SK-N-SH (cell line): ENCODE data around the gene PNP. TPM values are rescaled to one million over a fixed set of nuclear protein-coding genes. Genes with fewer than 3 reads are reported as not detected.

ENCODE experiments used
- CTCF ChIA-PET: fragments of 300-600, 350-600 bp; formaldehyde crosslinking; extraction: SDS; loops from one replicate; lab custom pipeline; 2021; lab: Yijun Ruan, JAX
- POLR2A ChIA-PET: fragments of 350-600 bp; sonication (Branson Sonifier 250); formaldehyde crosslinking; extraction: SDS; loops from one replicate; lab custom pipeline; 2020; ENCODE audit warnings: antibody characterized with exemption, inconsistent platforms; lab: Yijun Ruan, JAX
- DNase-seq: peaks from one replicate; pipeline ENCODE4 v3.0.0; 2012
- H2AFZ ChIP-seq: fragments of 200-600 bp; sonication (generic); 2 replicates; pipeline ENCODE4 v1.8.1; 2016; ENCODE audit warnings: antibody characterized with exemption, mild to moderate bottlenecking, low read depth
- H3F3A ChIP-seq: fragments of 200-600 bp; sonication (generic); replicated peaks from 2 replicates; pipeline ENCODE3; 2016; ENCODE audit warnings: antibody characterized with exemption, mild to moderate bottlenecking; ENCODE audit not compliant: insufficient read depth
- H3K27ac ChIP-seq, 2 experiments: fragments of 200-500 bp in 1 of 2; fragments of 200-600 bp in 1 of 2; sonication (Bioruptor generic) in 1 of 2; sonication (generic), shearing (Covaris generic) in 1 of 2; 2 replicates each; pipeline versions ENCODE4 v1.5.1 to v1.6.1; 2014 to 2016; ENCODE audit warnings: low read depth in 2 of 2, inconsistent platforms in 1 of 2, low read length in 1 of 2, mild to moderate bottlenecking in 1 of 2, mixed read lengths in 1 of 2
- H3K27me3 ChIP-seq: fragments of 200-600 bp; sonication (generic), shearing (Covaris generic); 2 replicates; pipeline ENCODE4 v1.6.1; 2016; ENCODE audit warnings: mixed run types; ENCODE audit not compliant: insufficient read depth
- H3K36me3 ChIP-seq, 2 experiments: fragments of 200-500 bp in 1 of 2; fragments of 200-600 bp in 1 of 2; sonication (Bioruptor generic) in 1 of 2; sonication (generic) in 1 of 2; replicated peaks in 1 of 2; 2 replicates each; pipeline versions ENCODE3 to v1.5.1; 2014 to 2016; ENCODE audit warnings: low read length in 1 of 2, mild to moderate bottlenecking in 1 of 2; ENCODE audit not compliant: insufficient read depth in 2 of 2, control insufficient read depth in 1 of 2
- H3K4me1 ChIP-seq, 2 experiments: fragments of 200-500 bp in 1 of 2; fragments of 200-600 bp in 1 of 2; sonication (Bioruptor generic) in 1 of 2; sonication (generic), shearing (Covaris generic) in 1 of 2; 2 replicates each; pipeline versions ENCODE4 v1.5.1 to v1.6.1; 2014 to 2016; ENCODE audit warnings: low read depth in 1 of 2, low read length in 1 of 2, mixed run types in 1 of 2; ENCODE audit not compliant: insufficient read depth in 2 of 2, control insufficient read depth in 1 of 2
- H3K4me2 ChIP-seq: fragments of 200-600 bp; sonication (generic), shearing (Covaris generic); 2 replicates; pipeline ENCODE4 v1.6.1; 2017; ENCODE audit warnings: mixed run types
- H3K4me3 ChIP-seq, 2 experiments: fragments of 200-500 bp in 1 of 2; fragments of 200-600 bp in 1 of 2; sonication (Bioruptor generic) in 1 of 2; sonication (generic), shearing (Covaris generic) in 1 of 2; 2 replicates each; pipeline versions ENCODE4 v1.5.1 to v1.8.1; 2014 to 2016; ENCODE audit warnings: low read depth in 2 of 2, inconsistent platforms in 1 of 2, low read length in 1 of 2, mild to moderate bottlenecking in 1 of 2, mixed read lengths in 1 of 2, moderate library complexity in 1 of 2
- H3K79me2 ChIP-seq: fragments of 200-600 bp; sonication (generic); 2 replicates; pipeline ENCODE4 v1.8.1; 2017; ENCODE audit warnings: mild to moderate bottlenecking; ENCODE audit not compliant: insufficient read depth
- H3K9ac ChIP-seq: fragments of 200-600 bp; sonication (generic); 2 replicates; pipeline ENCODE4 v1.6.1; 2017; ENCODE audit warnings: mixed run types
- H3K9me2 ChIP-seq: fragments of 200-600 bp; sonication (generic); 2 replicates; pipeline ENCODE4 v1.6.1; 2017; ENCODE audit warnings: mixed run types
- H3K9me3 ChIP-seq: fragments of 200-600 bp; sonication (generic); 2 replicates; pipeline ENCODE4 v1.6.1; 2017; ENCODE audit warnings: mixed run types, mild to moderate bottlenecking, moderate library complexity
- H4K20me1 ChIP-seq: fragments of 200-600 bp; sonication (generic); 2 replicates; pipeline ENCODE4 v1.6.1; 2017; ENCODE audit warnings: mild to moderate bottlenecking, mixed run types; ENCODE audit not compliant: insufficient read depth
- CHD2 ChIP-seq: fragments of 150-350 bp; IDR thresholded peaks from 2 replicates; pipeline ENCODE4 v1.6.1; 2018; ENCODE audit warnings: low read length; ENCODE audit not compliant: partially characterized antibody
- ELF1 ChIP-seq: IDR thresholded peaks from 2 replicates; pipeline ENCODE4 v1.4.0; 2012
- EP300 ChIP-seq, 2 experiments: IDR thresholded peaks; 2 replicates each; pipeline versions ENCODE4 v1.4.0 to v1.6.1; 2012; ENCODE audit warnings: borderline replicate concordance in 1 of 2, low read depth in 1 of 2, low read length in 1 of 2
- FOSL2 ChIP-seq: IDR thresholded peaks from 2 replicates; pipeline ENCODE4 v1.4.0; 2012; ENCODE audit warnings: low read depth, mild to moderate bottlenecking, moderate library complexity, borderline replicate concordance
- FOXJ3 ChIP-seq: sonication (generic); formaldehyde crosslinking; IDR thresholded peaks from 2 replicates; pipeline ENCODE4 v1.5.1; 2020; ENCODE audit warnings: mild to moderate bottlenecking, missing genetic modification reagents
- FOXM1 ChIP-seq: IDR thresholded peaks from 2 replicates; pipeline ENCODE4 v1.4.0; 2012; ENCODE audit warnings: low read depth, mild to moderate bottlenecking
- GATA2 ChIP-seq: sonication (generic); formaldehyde crosslinking; IDR thresholded peaks from 2 replicates; pipeline ENCODE4 v1.5.0; 2020; ENCODE audit warnings: mild to moderate bottlenecking, missing genetic modification reagents
- JUND ChIP-seq: IDR thresholded peaks from 2 replicates; pipeline ENCODE4 v1.4.0; 2012
- MEF2A ChIP-seq: IDR thresholded peaks from 2 replicates; pipeline ENCODE4 v1.4.0; 2012; ENCODE audit warnings: low read depth, borderline replicate concordance
- MXI1 ChIP-seq: IDR thresholded peaks from 2 replicates; pipeline ENCODE4 v1.6.1; 2012; ENCODE audit warnings: mild to moderate bottlenecking, low read depth, low read length, improper control_type of control experiment
- NFIC ChIP-seq: IDR thresholded peaks from 2 replicates; pipeline ENCODE4 v1.4.0; 2012; ENCODE audit warnings: borderline replicate concordance
- PBX3 ChIP-seq: IDR thresholded peaks from 2 replicates; pipeline ENCODE4; 2012
- RAD21 ChIP-seq: IDR thresholded peaks from 2 replicates; pipeline ENCODE4 v1.6.1; 2012; ENCODE audit warnings: mild to moderate bottlenecking, low read length
- REST ChIP-seq: IDR thresholded peaks from 2 replicates; pipeline ENCODE4 v1.6.1; 2012; ENCODE audit warnings: mild to moderate bottlenecking, low read depth, low read length, moderate library complexity
- SIN3A ChIP-seq: IDR thresholded peaks from 2 replicates; pipeline ENCODE4 v1.6.1; 2012; ENCODE audit warnings: low read depth, mild to moderate bottlenecking, low read length, moderate library complexity, borderline replicate concordance
- SMC3 ChIP-seq: IDR thresholded peaks from 2 replicates; pipeline ENCODE4 v1.6.1; 2012; ENCODE audit warnings: low read depth, low read length, improper control_type of control experiment
- TAF1 ChIP-seq: IDR thresholded peaks from 2 replicates; pipeline ENCODE4 v1.6.1; 2012; ENCODE audit warnings: low read depth, mild to moderate bottlenecking, low read length, moderate library complexity, borderline replicate concordance
- TCF12 ChIP-seq: IDR thresholded peaks from 2 replicates; pipeline ENCODE4 v1.4.0; 2012
- USF2 ChIP-seq: fragments of 150-350 bp; IDR thresholded peaks from 2 replicates; pipeline ENCODE4 v1.6.1; 2017; ENCODE audit warnings: antibody characterized with exemption, low read length, low read depth, borderline replicate concordance
- WGBS: methylation state at CpG from one replicate; pipeline ENCODE4 v1.1.6; 2017; ENCODE audit warnings: low lambda C conversion rate; 5-methylcytosine and 5-hydroxymethylcytosine counted together
- polyA plus RNA-seq, 3 experiments: library from polyadenylated mRNA; depleted of rRNA; stranded (reverse); fragments of >200 nt; gene quantifications; 2 replicates each; pipeline ENCODE4 v1.2.3, GENCODE V29; 2012
- TF ChIP-seq, protein P1 (sequence below): fragments of 150-350 bp; IDR thresholded peaks from 2 replicates; pipeline ENCODE4 v1.6.1; 2016; ENCODE audit warnings: mild to moderate bottlenecking, low read depth, low read length
- TF ChIP-seq, protein P2 (sequence below): IDR thresholded peaks from 2 replicates; pipeline ENCODE4 v1.4.0; 2012; ENCODE audit warnings: low read depth

PNP gene
- polyA plus RNA-seq, 1 of the 3 experiments (the other 2 are of a cell fraction), result 29.8 TPM

- TF ChIP-seq REST, result no peak
- no peak for TF ChIP-seq TCF12
- no peak for TF ChIP-seq TAF1
- TF ChIP-seq MEF2A, result no peak
- no peak for TF ChIP-seq MXI1
Observed at GRCh38 chr14:20434701-20435581, 34.3 kb upstream of the PNP start (continued).

DNA sequence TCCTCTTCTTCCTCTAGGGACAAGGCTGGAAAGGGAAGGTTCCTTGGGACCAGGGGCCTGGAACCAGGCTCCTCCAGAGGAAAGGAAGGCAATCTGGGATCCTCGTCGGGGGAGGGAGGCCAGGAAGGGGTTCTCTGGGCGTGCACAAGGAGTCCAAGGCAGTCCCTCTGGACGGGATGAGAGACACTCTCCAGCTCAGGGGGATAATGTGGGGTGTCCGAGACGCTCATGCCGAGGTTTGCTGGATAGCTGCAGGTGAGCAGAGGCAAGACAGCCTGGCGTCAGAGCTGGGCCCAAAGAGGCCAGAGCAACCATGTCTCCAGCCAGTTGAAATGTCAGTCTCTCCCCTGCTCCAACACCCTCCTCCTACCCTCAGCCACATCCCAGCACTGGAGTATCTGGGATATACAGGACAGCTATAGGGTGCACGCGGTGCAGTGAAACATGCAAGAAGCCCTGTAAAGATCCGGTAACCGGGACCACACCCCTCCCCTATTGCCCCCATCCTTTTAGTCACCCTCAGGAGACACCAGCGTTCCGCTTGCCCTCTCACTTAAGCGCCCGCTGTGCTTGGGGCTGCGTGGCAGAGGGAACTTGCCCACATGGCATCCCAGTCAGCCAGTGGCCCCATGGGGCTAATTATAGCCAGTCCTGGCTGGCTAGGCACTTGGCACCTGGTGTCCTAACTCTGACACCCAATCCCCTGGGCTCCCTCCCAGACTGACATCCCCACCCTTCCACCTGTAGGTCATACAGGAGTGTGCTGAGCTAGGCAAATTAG is 33.4 kb upstream of the PNP start, which contains the start of gene KLHL33:
Gene KLHL33 (minus strand): TSS at position 585 of the 781 bp plus-strand sequence. CDS start 355 bp downstream, at position 230.
- H3K4me1 ChIP-seq, result no peaks in the 10 kb centered on the region
- ChIA-PET CTCF (interaction anchor here (0.7 to 1.8 kb wide), 2 partner anchors 20 to 177 kb away, joined by 3 to 8 read pairs; no protein-coding TSS in a partner anchor), POLR2A (no interaction called here)
- no peaks in the 10 kb centered on the region for H3K36me3 ChIP-seq
- no peaks in the 10 kb centered on the region for H4K20me1 ChIP-seq
- no peak within 1 kb of the TSS for H3K4me2 ChIP-seq
- H3K9me2 ChIP-seq, result no peaks in the 10 kb centered on the region
- no peaks in the 10 kb centered on the region for H3K79me2 ChIP-seq
- no peaks in the 10 kb centered on the region for H3F3A ChIP-seq
- 78% methylated on average over 13 of the region's 17 CpGs for WGBS
- H3K27ac ChIP-seq, result no peak within 1 kb of the TSS
- H2AFZ ChIP-seq, result no peak within 1 kb of the TSS
- H3K9me3 ChIP-seq, result no peaks in the 10 kb centered on the region
- no peaks in the 10 kb centered on the region; the same call in 1 of the 2 replicates for H3K27me3 ChIP-seq
- no peak within 1 kb of the TSS for H3K9ac ChIP-seq
- H3K4me3 ChIP-seq, result no peak within 1 kb of the TSS
- no peak for DNase-seq
- no peak for TF ChIP-seq EP300 (IDR thresholded peaks at IDR 0.05; ENCODE audit: borderline replicate concordance in 1 of 2, low read depth in 1 of 2, low read length in 1 of 2)
- no peak for TF ChIP-seq RAD21
- TF ChIP-seq USF2, result no peak
- no peak for TF ChIP-seq FOXM1
- no peak for TF ChIP-seq FOXJ3
- TF ChIP-seq FOSL2, result no peak
- no peak for TF ChIP-seq SIN3A
- TF ChIP-seq NFIC, result no peak
- no peak for TF ChIP-seq JUND
- TF ChIP-seq MEF2A, result no peak
- TF ChIP-seq, protein P1, sequence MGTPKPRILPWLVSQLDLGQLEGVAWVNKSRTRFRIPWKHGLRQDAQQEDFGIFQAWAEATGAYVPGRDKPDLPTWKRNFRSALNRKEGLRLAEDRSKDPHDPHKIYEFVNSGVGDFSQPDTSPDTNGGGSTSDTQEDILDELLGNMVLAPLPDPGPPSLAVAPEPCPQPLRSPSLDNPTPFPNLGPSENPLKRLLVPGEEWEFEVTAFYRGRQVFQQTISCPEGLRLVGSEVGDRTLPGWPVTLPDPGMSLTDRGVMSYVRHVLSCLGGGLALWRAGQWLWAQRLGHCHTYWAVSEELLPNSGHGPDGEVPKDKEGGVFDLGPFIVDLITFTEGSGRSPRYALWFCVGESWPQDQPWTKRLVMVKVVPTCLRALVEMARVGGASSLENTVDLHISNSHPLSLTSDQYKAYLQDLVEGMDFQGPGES, result no peak
- TF ChIP-seq, protein P2, sequence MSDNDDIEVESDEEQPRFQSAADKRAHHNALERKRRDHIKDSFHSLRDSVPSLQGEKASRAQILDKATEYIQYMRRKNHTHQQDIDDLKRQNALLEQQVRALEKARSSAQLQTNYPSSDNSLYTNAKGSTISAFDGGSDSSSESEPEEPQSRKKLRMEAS, result no peak
- no peak for TF ChIP-seq CHD2
- TF ChIP-seq TAF1, result no peak
- no peak for TF ChIP-seq GATA2
- TF ChIP-seq SMC3, result no peak
- no peak for TF ChIP-seq ELF1
- no peak for TF ChIP-seq PBX3
